ENCODE data around the gene PMVK.

- TF ChIP-seq CTCF (IDR thresholded peaks at IDR 0.05): no peak
- TF ChIP-seq POLR2AphosphoS5 (IDR thresholded peaks at IDR 0.05; ENCODE audit: insufficient read depth in 1 of 2, low read depth in 1 of 2): no peak
These were observed 59.6 kb downstream of the PMVK start for GRCh38 chr1:154876842-154877369.
